ENCODE measurements around the gene CCNF. TPM values are rescaled to one million over a fixed set of nuclear protein-coding genes. Genes with fewer than 3 reads are reported as not detected.

Gene CCNF
- total RNA-seq, 1 experiment from 2014 or later = 60.8 TPM

- Histone ChIP-seq H3K27ac (ENCODE audit: low read depth, low read length) (peak overlapping the region; percentile 66), H3K9me2 (ENCODE audit: insufficient read depth) (no peaks in the 10 kb centered on the region), H3K4me1 (ENCODE audit: control insufficient read depth in 1 of 2, insufficient read depth in 2 of 2, low read length in 2 of 2) (peaks cover 6 to 34% of the 10 kb centered on the region in 2 experiments; a peak in 3 of 4 replicates), H3K27me3 (ENCODE audit: insufficient read depth, low read length) (no peaks in the 10 kb centered on the region), H4K20me1 (ENCODE audit: insufficient read depth) (no peaks in the 10 kb centered on the region), H2AFZ (ENCODE audit: low read depth, low read length, poor library complexity, severe bottlenecking) (no peak overlapping the region), H3K9ac (ENCODE audit: low read length) (peak overlapping the region; percentile 70), H3K79me2 (ENCODE audit: insufficient read depth, low read length) (peaks cover 7% of the 10 kb centered on the region; the same call in 1 of the 2 replicates), H3K4me2 (ENCODE audit: low read length) (peak overlapping the region; percentile 95), H3K9me3 (ENCODE audit: control insufficient read depth in 1 of 2, insufficient read depth in 1 of 2, low read depth in 1 of 2, low read length in 2 of 2) (no peaks in the 10 kb centered on the region), H3K36me3 (ENCODE audit: control insufficient read depth in 1 of 2, insufficient read depth in 2 of 2, low read length in 2 of 2) (peaks cover 12 to 28% of the 10 kb centered on the region in 2 experiments; a peak in 3 of 4 replicates), H3K4me3 (replicated peaks in 1 of 2; ENCODE audit: low read depth in 1 of 2, low read length in 2 of 2) (peak overlapping the region; percentile 64 to 75)
- intact Hi-C loops (cut with micrococcal nuclease) = no loop called here
- DNase-seq (ENCODE audit: low read depth, low spot score) (no peak), ATAC-seq (peak; percentile 8)
- POLR2A ChIA-PET = interaction anchor here (0.6 to 2.0 kb wide), 6 partner anchors 10 to 453 kb away, joined by 3 to 9 read pairs (median 4); partner anchors contain the start of genes FLYWCH1, TBC1D24 and TRAF7
- RAD21 ChIA-PET (ENCODE audit: low non-redundant PET in 1 of 2, low total read pairs in 2 of 2, uncharacterized antibody in 2 of 2, unreplicated experiment in 2 of 2) = interaction anchor here in 1 of 2 experiments (0.5 kb wide), 1 partner anchor 9 kb away, joined by 5 read pairs; no protein-coding TSS in a partner anchor
- no peak for TF ChIP-seq ELF1 (IDR thresholded peaks at IDR 0.05; ENCODE audit: borderline replicate concordance, low read depth)
- 0 out of 2 replicates have a peak, but pooled peaks have one; percentile 24 for TF ChIP-seq SP1 (IDR thresholded peaks at IDR 0.05; ENCODE audit: low read depth)
- TF ChIP-seq CEBPB (IDR thresholded peaks at IDR 0.05; ENCODE audit: low read depth) = no peak
- TF ChIP-seq POLR2A (IDR thresholded peaks at IDR 0.05; ENCODE audit: borderline replicate concordance, extremely low read depth, insufficient read depth, insufficient read length) = peak; percentile 24
- TF ChIP-seq POLR2AphosphoS5 (IDR thresholded peaks at IDR 0.05; ENCODE audit: low read depth, low read length) = peak; percentile 39; the same call in 1 of the 2 replicates
- CTCF ChIA-PET = interaction anchor here (1.3 kb wide), 1 partner anchor 264 kb away, joined by 4 read pairs; no protein-coding TSS in a partner anchor
- no TSS peak for BruUV-seq (replicated peaks)
Observed at GRCh38 chr16:2458887-2459646, 29.8 kb downstream of the CCNF start.

GRCh38 chr16:2459647-2460390 lies 30.6 kb downstream of the CCNF start, which contains the start of gene TEDC2:
TSS of gene TEDC2 (plus strand) at chr16:2460109. CDS start at chr16:2460145, 36 bp downstream.
- no peak within 1 kb of the TSS for H2AFZ ChIP-seq (ENCODE audit: low read depth, low read length, poor library complexity, severe bottlenecking)
- H3K27me3 ChIP-seq (ENCODE audit: insufficient read depth, low read length) = no peaks in the 10 kb centered on the region
- CTCF ChIA-PET = interaction anchor here (0.7 to 1.3 kb wide), 2 partner anchors 15 to 265 kb away, joined by 4 read pairs; partner anchors contain the start of gene TBC1D24
- intact Hi-C loops (cut with micrococcal nuclease) = loop anchor here (5.0 kb wide), 1 partner anchor 33 kb away; the partner anchor contains the start of gene CCNF
- H3K4me2 ChIP-seq (ENCODE audit: low read length) = peak within 1 kb of the TSS; percentile 95
- H3K9me3 ChIP-seq (ENCODE audit: control insufficient read depth in 1 of 2, insufficient read depth in 1 of 2, low read depth in 1 of 2, low read length in 2 of 2) = no peaks in the 10 kb centered on the region
- H3K36me3 ChIP-seq (ENCODE audit: control insufficient read depth in 1 of 2, insufficient read depth in 2 of 2, low read length in 2 of 2) = peaks cover 9 to 22% of the 10 kb centered on the region in 2 experiments; a peak in 3 of 4 replicates
- RAD21 ChIA-PET (ENCODE audit: low non-redundant PET in 1 of 2, low total read pairs in 2 of 2, uncharacterized antibody in 2 of 2, unreplicated experiment in 2 of 2) = no interaction called here
- peaks cover 6 to 34% of the 10 kb centered on the region in 2 experiments; a peak in 3 of 4 replicates for H3K4me1 ChIP-seq (ENCODE audit: control insufficient read depth in 1 of 2, insufficient read depth in 2 of 2, low read length in 2 of 2)
- no peak for TF ChIP-seq ELF1 (IDR thresholded peaks at IDR 0.05; ENCODE audit: borderline replicate concordance, low read depth)
- peak; percentile 59 for TF ChIP-seq SP1 (IDR thresholded peaks at IDR 0.05; ENCODE audit: low read depth)
- peak; percentile 72 for TF ChIP-seq TCF7L2 (IDR thresholded peaks at IDR 0.05; ENCODE audit: borderline replicate concordance, extremely low read depth, insufficient read depth, insufficient read length)
- TF ChIP-seq, protein P1, sequence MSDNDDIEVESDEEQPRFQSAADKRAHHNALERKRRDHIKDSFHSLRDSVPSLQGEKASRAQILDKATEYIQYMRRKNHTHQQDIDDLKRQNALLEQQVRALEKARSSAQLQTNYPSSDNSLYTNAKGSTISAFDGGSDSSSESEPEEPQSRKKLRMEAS (IDR thresholded peaks at IDR 0.05) = peak; percentile 72
- no peak for TF ChIP-seq JUND (IDR thresholded peaks at IDR 0.05)
- no peak for TF ChIP-seq ZNF274 (IDR thresholded peaks at IDR 0.05; ENCODE audit: low read depth, low read length)
- TF ChIP-seq ZFX (IDR thresholded peaks at IDR 0.05) = peak; percentile 61; the same call in 1 of the 2 replicates
- no peak for TF ChIP-seq SRF (IDR thresholded peaks at IDR 0.05; ENCODE audit: low read depth)
- TF ChIP-seq POLR2AphosphoS5 (IDR thresholded peaks at IDR 0.05; ENCODE audit: low read depth, low read length) = peak; percentile 48
- TF ChIP-seq POLR2A (IDR thresholded peaks at IDR 0.05; ENCODE audit: borderline replicate concordance, extremely low read depth, insufficient read depth, insufficient read length) = peak; percentile 76
- peak; percentile 57; the same call in 1 of the 2 replicates for TF ChIP-seq EGR1 (IDR thresholded peaks at IDR 0.05; ENCODE audit: low read depth)
- no peak for TF ChIP-seq RAD21 (IDR thresholded peaks at IDR 0.05; ENCODE audit: low read depth)
- TF ChIP-seq EZH2 (IDR thresholded peaks at IDR 0.05) = no peak
- peaks cover 7% of the 10 kb centered on the region; the same call in 1 of the 2 replicates for H3K79me2 ChIP-seq (ENCODE audit: insufficient read depth, low read length)
- POLR2A ChIA-PET = interaction anchor here (0.6 to 2.0 kb wide), 6 partner anchors 9 to 452 kb away, joined by 3 to 9 read pairs (median 4); partner anchors contain the start of genes FLYWCH1, TBC1D24 and TRAF7
- peak within 1 kb of the TSS; percentile 64 to 75 for H3K4me3 ChIP-seq (replicated peaks in 1 of 2; ENCODE audit: low read depth in 1 of 2, low read length in 2 of 2)
- no peaks in the 10 kb centered on the region for H4K20me1 ChIP-seq (ENCODE audit: insufficient read depth)
- no TSS peak for BruUV-seq (replicated peaks)
- no peaks in the 10 kb centered on the region for H3K9me2 ChIP-seq (ENCODE audit: insufficient read depth)
- H3K27ac ChIP-seq (ENCODE audit: low read depth, low read length) = peak within 1 kb of the TSS; percentile 66
- ATAC-seq = peak; percentile 91
- peak within 1 kb of the TSS; percentile 70 for H3K9ac ChIP-seq (ENCODE audit: low read length)
- DNase-seq (ENCODE audit: low read depth, low spot score) = peak; percentile 86
